ENCODE data around the gene IGSF23.

IGSF23 gene

GRCh38 chr19:44613295-44614178 lies at the start of gene IGSF23:
IGSF23 (plus strand) TSS chr19:44613563; CDS start chr19:44613646, 83 bp downstream.
- no peak for DNase-seq (ENCODE audit: low read depth, low spot score)

- no peak for DNase-seq (ENCODE audit: low read depth, low spot score)
Observed at GRCh38 chr19:44566984-44567383, 46.4 kb upstream of the IGSF23 start.

GRCh38 chr19:44567745-44568144 lies 45.6 kb upstream of the IGSF23 start:
- no peak for DNase-seq (ENCODE audit: low read depth, low spot score)

- DNase-seq (ENCODE audit: low read depth, low spot score): no peak
Observed at GRCh38 chr19:44570603-44570983, 42.8 kb upstream of the IGSF23 start.

GRCh38 chr19:44570984-44571684 lies 42.2 kb upstream of the IGSF23 start:
- no peak for DNase-seq (ENCODE audit: low read depth, low spot score)

- no peak for DNase-seq (ENCODE audit: low read depth, low spot score)
Observed at GRCh38 chr19:44571830-44572580, 41.4 kb upstream of the IGSF23 start.

- DNase-seq (ENCODE audit: low read depth, low spot score): no peak
Observed at GRCh38 chr19:44572581-44572900, 40.8 kb upstream of the IGSF23 start.

GRCh38 chr19:44573183-44573582 lies 40.2 kb upstream of the IGSF23 start:
- DNase-seq (ENCODE audit: low read depth, low spot score): no peak

- no peak for DNase-seq (ENCODE audit: low read depth, low spot score)
Observed at GRCh38 chr19:44573627-44574026, 39.7 kb upstream of the IGSF23 start.

GRCh38 chr19:44574186-44574950 lies 39.0 kb upstream of the IGSF23 start:
- DNase-seq (ENCODE audit: low read depth, low spot score): no peak

- DNase-seq (ENCODE audit: low read depth, low spot score): no peak
Observed at GRCh38 chr19:44575116-44575700, 38.2 kb upstream of the IGSF23 start.

GRCh38 chr19:44576843-44577565 lies 36.4 kb upstream of the IGSF23 start:
- no peak for DNase-seq (ENCODE audit: low read depth, low spot score)

- DNase-seq (ENCODE audit: low read depth, low spot score): no peak
Observed at GRCh38 chr19:44577566-44577874, 35.8 kb upstream of the IGSF23 start.

GRCh38 chr19:44579663-44580365 lies 33.5 kb upstream of the IGSF23 start:
- DNase-seq (ENCODE audit: low read depth, low spot score): no peak

GRCh38 chr19:44580366-44580895 lies 32.9 kb upstream of the IGSF23 start:
- DNase-seq (ENCODE audit: low read depth, low spot score): no peak

- DNase-seq (ENCODE audit: low read depth, low spot score): no peak
Observed at GRCh38 chr19:44581288-44581687, 32.1 kb upstream of the IGSF23 start.

- DNase-seq (ENCODE audit: low read depth, low spot score): no peak
Observed at GRCh38 chr19:44582581-44583265, 30.6 kb upstream of the IGSF23 start.

- DNase-seq (ENCODE audit: low read depth, low spot score): no peak
Observed at GRCh38 chr19:44585371-44586133, 27.8 kb upstream of the IGSF23 start.

Data from iPS DF 19.7 (cell line).